ENCODE data around the gene TMTC2.

DNA sequence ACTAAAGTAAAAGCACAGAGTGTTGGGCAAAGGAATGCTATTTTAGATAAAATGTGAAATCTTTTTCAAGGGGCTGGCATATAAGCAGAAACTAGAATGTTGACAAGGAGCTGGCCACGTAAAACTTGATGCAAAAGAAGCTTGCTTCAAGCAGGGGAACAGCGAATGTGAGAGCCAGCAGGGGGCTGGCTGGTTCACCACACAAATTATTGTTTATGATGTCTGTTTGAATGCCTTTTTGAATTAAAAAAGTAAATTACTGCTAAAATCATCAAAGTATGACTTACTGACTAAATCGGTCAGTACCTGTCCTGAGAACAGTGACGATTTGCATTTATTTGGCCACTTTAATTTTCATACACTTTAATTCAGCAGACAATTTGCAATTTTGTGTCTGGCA is 38.9 kb upstream of the TMTC2 start:
- TF ChIP-seq, protein P1, sequence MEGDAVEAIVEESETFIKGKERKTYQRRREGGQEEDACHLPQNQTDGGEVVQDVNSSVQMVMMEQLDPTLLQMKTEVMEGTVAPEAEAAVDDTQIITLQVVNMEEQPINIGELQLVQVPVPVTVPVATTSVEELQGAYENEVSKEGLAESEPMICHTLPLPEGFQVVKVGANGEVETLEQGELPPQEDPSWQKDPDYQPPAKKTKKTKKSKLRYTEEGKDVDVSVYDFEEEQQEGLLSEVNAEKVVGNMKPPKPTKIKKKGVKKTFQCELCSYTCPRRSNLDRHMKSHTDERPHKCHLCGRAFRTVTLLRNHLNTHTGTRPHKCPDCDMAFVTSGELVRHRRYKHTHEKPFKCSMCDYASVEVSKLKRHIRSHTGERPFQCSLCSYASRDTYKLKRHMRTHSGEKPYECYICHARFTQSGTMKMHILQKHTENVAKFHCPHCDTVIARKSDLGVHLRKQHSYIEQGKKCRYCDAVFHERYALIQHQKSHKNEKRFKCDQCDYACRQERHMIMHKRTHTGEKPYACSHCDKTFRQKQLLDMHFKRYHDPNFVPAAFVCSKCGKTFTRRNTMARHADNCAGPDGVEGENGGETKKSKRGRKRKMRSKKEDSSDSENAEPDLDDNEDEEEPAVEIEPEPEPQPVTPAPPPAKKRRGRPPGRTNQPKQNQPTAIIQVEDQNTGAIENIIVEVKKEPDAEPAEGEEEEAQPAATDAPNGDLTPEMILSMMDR (IDR thresholded peaks at IDR 0.05; ENCODE audit: poor library complexity, severe bottlenecking) = no peak
- TF ChIP-seq EP300 (conservative IDR thresholded peaks at IDR 0.05; ENCODE audit: poor library complexity, severe bottlenecking) (no peak), EZH2 (IDR thresholded peaks at IDR 0.05; ENCODE audit: borderline replicate concordance, insufficient read depth, low read length, poor library complexity, severe bottlenecking) (no peak), MXI1 (conservative IDR thresholded peaks at IDR 0.05; ENCODE audit: poor library complexity, severe bottlenecking) (no peak), POLR2AphosphoS5 (IDR thresholded peaks at IDR 0.05) (no peak), RAD21 (conservative IDR thresholded peaks at IDR 0.05) (no peak)
